HepG2 (cell line): Measurements from ENCODE around the gene ARMH4. TPM values are rescaled to one million over a fixed set of nuclear protein-coding genes. Genes with fewer than 3 reads are reported as not detected.

ENCODE experiments used
- IRF1 ChIP-seq: sonication (generic); formaldehyde crosslinking; IDR thresholded peaks from 2 replicates; pipeline ENCODE4 v1.4.0; 2020; ENCODE audit warnings: low read depth, mild to moderate bottlenecking, missing genetic modification reagents
- KIAA2018 ChIP-seq: sonication (generic); formaldehyde crosslinking; IDR thresholded peaks from 2 replicates; pipeline ENCODE4 v1.5.0; 2020; ENCODE audit warnings: mild to moderate bottlenecking, missing genetic modification reagents, borderline replicate concordance
- NR2F1 ChIP-seq, 2 experiments: fragments of 450-650 bp in 1 of 2; formaldehyde crosslinking in 1 of 2; IDR thresholded peaks; 2 replicates each; pipeline versions ENCODE4 v1.5.0 to v1.6.1; 2016 to 2020; ENCODE audit warnings: mild to moderate bottlenecking in 1 of 2, missing compliant biosample characterization in 1 of 2, missing genetic modification reagents in 1 of 2, moderate library complexity in 1 of 2
- PRDM15 ChIP-seq: sonication (generic); formaldehyde crosslinking; IDR thresholded peaks from 2 replicates; pipeline ENCODE4 v1.4.0; 2020; ENCODE audit warnings: missing genetic modification reagents
- RFX1 ChIP-seq: fragments of 450-650 bp; IDR thresholded peaks from 2 replicates; pipeline ENCODE4 v1.6.1; 2017
- ZNF616 ChIP-seq: sonication (generic); formaldehyde crosslinking; IDR thresholded peaks from 2 replicates; pipeline ENCODE4 v1.5.0; 2020; ENCODE audit warnings: low read depth, mild to moderate bottlenecking, missing genetic modification reagents
- polyA plus RNA-seq, 8 experiments: library from polyadenylated mRNA; depleted of rRNA in 3 of 8; stranded (reverse) in 7 of 8; unstranded in 1 of 8; fragments of >200 nt; fragmentation: Illumina TruSeq in 4 of 8; extraction: Trizol in 4 of 8; gene quantifications; 2 replicates each; pipeline versions ENCODE4 v1.2.1 to v1.2.3, GENCODE V29; 2011 to 2016; ENCODE audit warnings: low read depth in 4 of 8, missing spikeins in 1 of 8, mixed read lengths in 1 of 8; ENCODE audit not compliant: insufficient read depth in 1 of 8
- total RNA-seq, 5 experiments: library from RNA; depleted of rRNA; stranded (reverse); fragments of >200 nt; fragmentation: Illumina TruSeq; extraction: Trizol; gene quantifications; 2 replicates each; pipeline ENCODE4 v1.2.3, GENCODE V29; 2016; ENCODE audit warnings: low read depth in 1 of 5

ARMH4 gene
- total and polyA plus RNA-seq, 2 of the 13 experiments (the other 11 are each of a cell fraction or from before 2014, with no cell fraction given), result 0.02 to 0.18 TPM

GRCh38 chr14:58060898-58061297 is 91.1 kb downstream of the ARMH4 start (continued):
- no peak for TF ChIP-seq KIAA2018 (CRISPR knock-in tag)
- TF ChIP-seq RFX1, result no peak
- TF ChIP-seq ZNF616 (CRISPR knock-in tag), result no peak
- no peak for TF ChIP-seq NR2F1 (CRISPR knock-in tag; IDR thresholded peaks at IDR 0.05)
- TF ChIP-seq PRDM15 (CRISPR knock-in tag), result no peak
- no peak for TF ChIP-seq IRF1 (CRISPR knock-in tag)
